ENCODE measurements around the gene CNOT4.

The CNOT4 gene

GRCh38 chr7:135517060-135517459 lies 7.2 kb upstream of the CNOT4 start:
- TF ChIP-seq CTCF (IDR thresholded peaks at IDR 0.05; ENCODE audit: low read depth, low read length) = no peak
- H3K4me3 ChIP-seq (ENCODE audit: low read depth, low read length) = no peak overlapping the region

- H3K4me3 ChIP-seq (ENCODE audit: low read depth, low read length) = no peak overlapping the region
- TF ChIP-seq CTCF (IDR thresholded peaks at IDR 0.05; ENCODE audit: low read depth, low read length) = no peak
Observed at GRCh38 chr7:135514856-135515255, 5.0 kb upstream of the CNOT4 start.

DNA sequence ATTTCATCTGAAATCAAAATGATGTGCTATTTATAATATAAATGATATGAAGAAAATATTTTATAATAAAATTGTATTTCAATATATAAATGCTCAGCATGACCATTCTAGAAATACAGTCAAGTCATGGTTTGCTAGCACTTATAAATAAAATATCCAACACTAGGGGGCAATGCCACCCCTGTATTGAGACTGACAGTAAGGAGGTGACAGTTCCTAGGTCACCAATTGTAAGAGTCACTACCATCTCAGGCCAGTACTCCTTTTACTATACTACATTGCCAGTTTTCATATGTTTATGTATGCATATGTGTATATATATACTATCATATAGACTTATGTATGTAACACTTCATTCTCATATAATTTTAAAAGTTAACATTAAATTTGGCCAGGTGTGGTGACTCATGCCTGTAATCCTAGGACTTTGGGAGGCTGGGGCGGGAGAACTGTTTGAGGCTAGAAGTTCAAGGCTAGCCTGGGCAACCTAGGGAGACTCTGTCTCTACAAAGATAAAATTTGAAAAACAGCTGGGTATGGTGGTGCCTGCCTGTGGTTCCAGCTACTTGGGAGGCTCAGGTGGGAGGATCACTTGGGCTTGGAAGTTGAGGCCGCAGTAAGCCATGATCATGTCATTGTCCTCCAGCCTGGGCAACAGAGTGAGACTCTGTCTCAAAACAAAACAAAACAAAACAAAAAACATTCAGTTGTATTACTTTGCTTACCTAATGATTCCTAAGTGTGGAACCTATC lies 2.4 kb upstream of the CNOT4 start:
- peak; percentile 31; the same call in 1 of the 2 replicates for TF ChIP-seq CTCF (IDR thresholded peaks at IDR 0.05; ENCODE audit: low read depth, low read length)
- H3K4me3 ChIP-seq (ENCODE audit: low read depth, low read length) = no peak overlapping the region

GRCh38 chr7:135510592-135511183 lies 786 bp upstream of the CNOT4 start:
- H3K4me3 ChIP-seq (ENCODE audit: low read depth, low read length) = peak overlapping the region; percentile 97
- TF ChIP-seq CTCF (IDR thresholded peaks at IDR 0.05; ENCODE audit: low read depth, low read length) = no peak

GRCh38 chr7:135509589-135509838 lies 388 bp downstream of the CNOT4 start:
- no peak for TF ChIP-seq CTCF (IDR thresholded peaks at IDR 0.05; ENCODE audit: low read depth, low read length)
- H3K4me3 ChIP-seq (ENCODE audit: low read depth, low read length) = peak overlapping the region; percentile 97

DNA sequence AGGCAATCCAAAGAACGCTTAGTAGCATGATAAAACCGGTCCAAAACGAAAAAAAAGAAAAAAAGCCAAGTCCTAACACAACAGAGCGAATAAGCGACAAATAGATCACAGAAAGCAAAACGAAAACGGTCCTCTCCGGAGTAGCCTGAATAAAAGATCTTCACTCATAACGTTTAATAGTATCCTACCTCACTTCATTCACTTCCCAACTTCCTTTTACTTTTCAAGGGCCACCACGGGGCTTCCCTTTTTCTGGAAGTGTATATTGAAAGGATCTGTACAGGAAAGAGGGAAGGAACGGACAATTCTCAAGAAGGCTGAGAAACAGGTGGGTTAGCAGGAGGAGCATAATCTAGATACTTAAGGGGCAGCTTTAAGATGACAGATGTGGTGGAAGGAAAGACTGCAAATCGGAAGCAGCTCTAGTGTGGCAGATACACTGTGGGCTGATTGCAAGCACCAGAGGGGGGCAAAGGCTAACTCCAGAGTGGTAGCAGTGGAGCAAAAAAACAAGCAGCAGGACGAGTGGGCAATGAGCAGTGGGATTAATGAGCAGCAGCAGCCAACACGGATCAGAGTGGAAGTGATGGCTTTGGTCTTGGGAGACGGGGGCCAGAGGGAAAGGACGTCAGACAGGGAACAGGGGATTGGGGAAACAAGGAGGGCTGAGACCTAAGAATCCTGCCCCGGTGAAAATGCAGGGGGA lies 866 bp downstream of the CNOT4 start:
- peak overlapping the region; percentile 97 for H3K4me3 ChIP-seq (ENCODE audit: low read depth, low read length)
- no peak for TF ChIP-seq CTCF (IDR thresholded peaks at IDR 0.05; ENCODE audit: low read depth, low read length)

GRCh38 chr7:135501402-135501801 lies 8.5 kb downstream of the CNOT4 start:
- no peak for TF ChIP-seq CTCF (IDR thresholded peaks at IDR 0.05; ENCODE audit: low read depth, low read length)

More at GRCh38 chr7:135501402-135501801, 8.5 kb downstream of the CNOT4 start:
- no peak overlapping the region for H3K4me3 ChIP-seq (ENCODE audit: low read depth, low read length)
